GM12878 (cell line): Measurements from ENCODE around the gene MYOM3. TPM values are rescaled to one million over a fixed set of nuclear protein-coding genes. Genes with fewer than 3 reads are reported as not detected.

Experiments
- ATAC-seq: fragments of 200-7000 bp; cut with Tn5 transposase; 3 replicates; pipeline ENCODE4 v1.9.1; 2020; ENCODE audit warnings: mild to moderate bottlenecking, moderate library complexity
- BruUV-seq: library from RNA; stranded (reverse); fragments of 400-500 nt; replicated peaks from 2 replicates; lab custom pipeline; 2021; lab: Mats Ljungman, UMichigan
- CTCF ChIA-PET: fragments of 300-600 bp; sonication (Branson Sonifier 250); formaldehyde crosslinking; extraction: SDS; loops from one replicate; lab custom pipeline; 2021; ENCODE audit warnings: inconsistent platforms; lab: Yijun Ruan, JAX
- POLR2A ChIA-PET: fragments of 350-600 bp; formaldehyde crosslinking; extraction: SDS; loops from one replicate; lab custom pipeline; 2021; ENCODE audit warnings: inconsistent platforms; lab: Charles Lee
- RAD21 ChIA-PET: fragments of 300-600 bp; sonication (Branson Sonifier 250); formaldehyde crosslinking; loops from one replicate; lab custom pipeline; 2023; ENCODE audit warnings: antibody characterized with exemption; ENCODE audit not compliant: unreplicated experiment; lab: Charles Lee
- SMC1A ChIA-PET: fragments of 300-600 bp; sonication (Branson Sonifier 250); formaldehyde crosslinking; loops from one replicate; lab custom pipeline; 2023; ENCODE audit not compliant: unreplicated experiment, uncharacterized antibody; lab: Charles Lee
- DNase-seq: peaks from one replicate; pipeline ENCODE4 v3.0.0-alpha.2; 2011; ENCODE audit warnings: low read depth, low spot score
- FAIRE-seq: peaks from 3 replicates; lab custom pipeline; 2011; peaks lifted over from hg19 to GRCh38; lab: Jason Lieb, UNC
- H2AFZ ChIP-seq: 2 replicates; pipeline ENCODE4 v1.6.0; 2011; ENCODE audit warnings: low read depth, low read length, control low read depth; ENCODE audit not compliant: control insufficient read depth
- H3K27ac ChIP-seq: 2 replicates; pipeline ENCODE4 v1.5.1; 2011; ENCODE audit warnings: control low read depth; ENCODE audit not compliant: control insufficient read depth, insufficient read depth
- H3K27me3 ChIP-seq, 2 experiments: replicated peaks in 1 of 2; 2 replicates each; pipeline versions ENCODE4 v1.6.0 to v1.6.1; 2011; ENCODE audit warnings: low read length in 1 of 2; ENCODE audit not compliant: control insufficient read depth in 2 of 2, insufficient read depth in 2 of 2
- H3K36me3 ChIP-seq, 2 experiments: 2 replicates each; pipeline ENCODE4 v1.5.1; 2011; ENCODE audit warnings: low read length in 1 of 2; ENCODE audit not compliant: control insufficient read depth in 2 of 2, insufficient read depth in 2 of 2
- H3K4me1 ChIP-seq: 2 replicates; pipeline ENCODE4 v1.6.1; 2011; ENCODE audit warnings: mild to moderate bottlenecking, low read length, moderate library complexity, mixed read lengths; ENCODE audit not compliant: control insufficient read depth, insufficient read depth
- H3K4me2 ChIP-seq: 2 replicates; pipeline ENCODE4 v1.6.0; 2011; ENCODE audit warnings: control low read depth; ENCODE audit not compliant: control insufficient read depth, insufficient read depth
- H3K4me3 ChIP-seq: fragments of 200-600 bp; sonication (generic); 2 replicates; pipeline ENCODE4 v1.5.1; 2016
- H3K79me2 ChIP-seq: 2 replicates; pipeline ENCODE4 v1.6.0; 2011; ENCODE audit warnings: low read length; ENCODE audit not compliant: control insufficient read depth, insufficient read depth
- H3K9ac ChIP-seq: 2 replicates; pipeline ENCODE4 v1.8.0; 2011; ENCODE audit warnings: low read length, control low read depth, mixed read lengths; ENCODE audit not compliant: control insufficient read depth, insufficient read depth
- H3K9me3 ChIP-seq: replicated peaks from 3 replicates; pipeline ENCODE4 v1.5.1; 2011; ENCODE audit warnings: mild to moderate bottlenecking, low read length; ENCODE audit not compliant: control insufficient read depth, insufficient read depth
- H4K20me1 ChIP-seq: 2 replicates; pipeline ENCODE4 v1.6.0; 2011; ENCODE audit not compliant: control insufficient read depth, insufficient read depth
- CHD2 ChIP-seq: IDR thresholded peaks from 2 replicates; pipeline ENCODE4 v1.6.1; 2011; ENCODE audit warnings: low read depth, low read length, improper control_type of control experiment, borderline replicate concordance
- ETV6 ChIP-seq, 2 experiments: fragments of 450-650 bp in 1 of 2; IDR thresholded peaks in 1 of 2; conservative IDR thresholded peaks in 1 of 2; 2 replicates each; pipeline ENCODE4 v1.6.1; 2014; ENCODE audit warnings: antibody characterized with exemption in 1 of 2, borderline replicate concordance in 1 of 2, low read depth in 1 of 2, mild to moderate bottlenecking in 1 of 2, moderate library complexity in 1 of 2
- HDAC2 ChIP-seq: fragments of 200-600 bp; sonication (generic); IDR thresholded peaks from 2 replicates; pipeline ENCODE4 v1.6.1; 2017
- IRF5 ChIP-seq: fragments of 450-650 bp; IDR thresholded peaks from 2 replicates; pipeline ENCODE4 v1.6.1; 2017; ENCODE audit warnings: borderline replicate concordance
- MAX ChIP-seq: IDR thresholded peaks from 2 replicates; pipeline ENCODE4 v1.6.1; 2012; ENCODE audit warnings: low read depth, low read length, improper control_type of control experiment
- MEF2B ChIP-seq: fragments of 450-650 bp; IDR thresholded peaks from 2 replicates; pipeline ENCODE4 v1.6.1; 2018; ENCODE audit warnings: mild to moderate bottlenecking, moderate library complexity; ENCODE audit not compliant: partially characterized antibody, poor library complexity, severe bottlenecking
- MTA2 ChIP-seq: fragments of 450-650 bp; IDR thresholded peaks from 2 replicates; pipeline ENCODE4 v1.6.1; 2016; ENCODE audit warnings: low read depth, mild to moderate bottlenecking, moderate library complexity
- NFYB ChIP-seq: IDR thresholded peaks from 2 replicates; pipeline ENCODE4 v1.6.1; 2011; ENCODE audit warnings: low read depth, mild to moderate bottlenecking, low read length, improper control_type of control experiment, moderate library complexity; ENCODE audit not compliant: insufficient read depth
- ZNF207 ChIP-seq: fragments of 450-650 bp; IDR thresholded peaks from 2 replicates; pipeline ENCODE4 v1.6.1; 2014; ENCODE audit warnings: antibody characterized with exemption, mild to moderate bottlenecking, borderline replicate concordance
- ZNF24 ChIP-seq: fragments of 450-650 bp; IDR thresholded peaks from 2 replicates; pipeline ENCODE4 v1.6.1; 2017; ENCODE audit warnings: antibody characterized with exemption, mild to moderate bottlenecking
- WGBS: methylation state at CpG from one replicate; pipeline ENCODE4 v1.1.6; 2016; ENCODE audit warnings: low lambda C conversion rate; ENCODE audit not compliant: insufficient replicate concordance, insufficient coverage; ENCODE audit errors: missing lambda C conversion rate; 5-methylcytosine and 5-hydroxymethylcytosine counted together
- in situ Hi-C: fragments of 300-500 bp; cut with MboI; formaldehyde crosslinking; loops from 9 replicates; pipeline ENCODE4 v1.14.3; 2018; ENCODE audit warnings: mixed read lengths
- intact Hi-C: fragments of 100-400 bp; cut with micrococcal nuclease; formaldehyde crosslinking; loops from one replicate; pipeline ENCODE4 v1.14.2; 2022; ENCODE audit not compliant: unreplicated experiment
- polyA plus RNA-seq, 11 experiments: library from polyadenylated mRNA; depleted of rRNA in 4 of 11; unstranded in 6 of 11; stranded (reverse) in 5 of 11; fragments of >200 nt; fragmentation: Nextera tagmentation in 4 of 11; fragmentation: Illumina TruSeq in 1 of 11; extraction: Ambion mirVana in 4 of 11; extraction: Trizol in 1 of 11; gene quantifications; 1 replicate in 1 of 11; 2 replicates in 10 of 11; pipeline versions ENCODE4 v1.2.1 to v1.2.3, GENCODE V29; 2011 to 2016; ENCODE audit warnings: inconsistent platforms in 2 of 11, missing spikeins in 2 of 11, low read depth in 1 of 11
- total RNA-seq, 4 experiments: library from RNA; depleted of rRNA in 3 of 4; stranded (reverse); fragments of >200 nt in 3 of 4; fragmentation: Illumina TruSeq in 1 of 4; extraction: Trizol in 1 of 4; gene quantifications; 2 replicates each; pipeline versions ENCODE4 v1.2.1 to v1.2.3, GENCODE V29; 2013 to 2021
- TF ChIP-seq, protein P1 (sequence below): fragments of 450-650 bp; formaldehyde crosslinking; IDR thresholded peaks from 2 replicates; pipeline ENCODE4 v1.4.0; 2022; ENCODE audit warnings: mild to moderate bottlenecking, moderate library complexity

MYOM3 gene
- total and polyA plus RNA-seq, 10 of the 15 experiments (the other 5 are each of a cell fraction or from before 2014, with no cell fraction given) = 0.06 TPM; not detected in 9

DNA sequence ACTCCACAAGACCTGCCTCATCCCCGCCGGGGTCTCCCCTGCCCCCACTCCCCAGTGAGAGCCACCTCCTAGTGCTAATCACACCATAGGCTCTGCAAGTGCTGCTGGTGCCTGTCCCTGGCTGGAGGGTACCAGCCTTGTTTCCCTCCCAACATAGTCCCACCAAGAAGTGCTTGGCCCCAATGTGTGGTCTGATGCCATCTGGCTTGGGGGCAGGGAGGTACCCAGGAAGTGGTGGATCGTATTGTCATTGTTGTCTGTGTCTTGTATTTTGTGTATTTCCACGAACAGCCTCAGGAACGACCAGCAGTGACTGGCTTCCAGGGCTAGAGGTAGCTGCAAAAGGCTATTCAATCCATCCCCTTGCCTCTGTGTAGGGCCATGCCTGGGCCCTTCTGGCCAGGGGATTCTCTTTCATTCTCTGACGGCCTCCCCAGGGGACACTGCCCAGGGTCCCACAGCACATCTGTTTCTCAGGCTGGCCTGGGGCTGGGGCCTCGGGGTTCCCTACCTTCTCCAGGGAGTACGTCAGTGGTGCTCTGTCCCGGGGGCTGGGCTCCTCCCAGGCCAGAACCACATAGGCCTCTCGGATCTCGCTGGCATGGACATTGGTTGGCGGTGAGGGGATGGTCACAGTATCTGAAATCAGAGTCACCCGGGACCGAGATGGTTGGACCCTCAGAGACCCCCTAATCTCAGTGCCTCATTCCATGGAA, 22.8 kb downstream of the MYOM3 start:
- Histone ChIP-seq H3K79me2 (no peaks in the 10 kb centered on the region), H3K36me3 (no peaks in the 10 kb centered on the region), H3K9me3 (no peaks in the 10 kb centered on the region), H3K27me3 (peaks cover 0 to 6% of the 10 kb centered on the region in 2 experiments; a peak in 2 of 4 replicates), H2AFZ (no peak overlapping the region), H3K4me1 (no peaks in the 10 kb centered on the region), H3K27ac (no peak overlapping the region), H3K4me3 (no peak overlapping the region), H4K20me1 (no peaks in the 10 kb centered on the region), H3K9ac (no peak overlapping the region), H3K4me2 (no peak overlapping the region)
- RAD21 ChIA-PET = no interaction called here
- in situ Hi-C loops (no loop called here), intact Hi-C loops (no loop called here)
- SMC1A ChIA-PET = no interaction called here
- ATAC-seq = no peak
- WGBS = 20% methylated on average over 14 of the region's 14 CpGs
- CTCF ChIA-PET = no interaction called here
- TF ChIP-seq ZNF207 = no peak
- no TSS peak for BruUV-seq
- no peak for DNase-seq
- FAIRE-seq = no peak
- POLR2A ChIA-PET = no interaction called here

- H3K4me1 ChIP-seq = no peaks in the 10 kb centered on the region
- FAIRE-seq = no peak
- no peak for ATAC-seq
- H3K36me3 ChIP-seq = no peaks in the 10 kb centered on the region
- no TSS peak for BruUV-seq
- no peak overlapping the region for H3K27ac ChIP-seq
- H2AFZ ChIP-seq = no peak overlapping the region
- ChIA-PET CTCF (interaction anchor here (0.6 kb wide), 1 partner anchor 1866 kb away, joined by 3 read pairs; no protein-coding TSS in a partner anchor), SMC1A (no interaction called here), POLR2A (no interaction called here), RAD21 (no interaction called here)
- H3K9me3 ChIP-seq = no peaks in the 10 kb centered on the region
- H3K4me3 ChIP-seq = no peak overlapping the region
- H3K9ac ChIP-seq = no peak overlapping the region
- WGBS = 50% methylated on average over 15 of the region's 16 CpGs
- no peaks in the 10 kb centered on the region for H4K20me1 ChIP-seq
- peaks cover 0 to 6% of the 10 kb centered on the region in 2 experiments; a peak in 2 of 4 replicates for H3K27me3 ChIP-seq
- intact Hi-C loops = no loop called here
- no peak overlapping the region for H3K4me2 ChIP-seq
- in situ Hi-C loops = no loop called here
- H3K79me2 ChIP-seq = no peaks in the 10 kb centered on the region
- DNase-seq = no peak
- TF ChIP-seq ZNF24 = no peak
- no peak for TF ChIP-seq MTA2
- TF ChIP-seq IRF5 = no peak
- no peak for TF ChIP-seq HDAC2
- TF ChIP-seq NFYB = no peak
- TF ChIP-seq MAX = no peak
- TF ChIP-seq, protein P1, sequence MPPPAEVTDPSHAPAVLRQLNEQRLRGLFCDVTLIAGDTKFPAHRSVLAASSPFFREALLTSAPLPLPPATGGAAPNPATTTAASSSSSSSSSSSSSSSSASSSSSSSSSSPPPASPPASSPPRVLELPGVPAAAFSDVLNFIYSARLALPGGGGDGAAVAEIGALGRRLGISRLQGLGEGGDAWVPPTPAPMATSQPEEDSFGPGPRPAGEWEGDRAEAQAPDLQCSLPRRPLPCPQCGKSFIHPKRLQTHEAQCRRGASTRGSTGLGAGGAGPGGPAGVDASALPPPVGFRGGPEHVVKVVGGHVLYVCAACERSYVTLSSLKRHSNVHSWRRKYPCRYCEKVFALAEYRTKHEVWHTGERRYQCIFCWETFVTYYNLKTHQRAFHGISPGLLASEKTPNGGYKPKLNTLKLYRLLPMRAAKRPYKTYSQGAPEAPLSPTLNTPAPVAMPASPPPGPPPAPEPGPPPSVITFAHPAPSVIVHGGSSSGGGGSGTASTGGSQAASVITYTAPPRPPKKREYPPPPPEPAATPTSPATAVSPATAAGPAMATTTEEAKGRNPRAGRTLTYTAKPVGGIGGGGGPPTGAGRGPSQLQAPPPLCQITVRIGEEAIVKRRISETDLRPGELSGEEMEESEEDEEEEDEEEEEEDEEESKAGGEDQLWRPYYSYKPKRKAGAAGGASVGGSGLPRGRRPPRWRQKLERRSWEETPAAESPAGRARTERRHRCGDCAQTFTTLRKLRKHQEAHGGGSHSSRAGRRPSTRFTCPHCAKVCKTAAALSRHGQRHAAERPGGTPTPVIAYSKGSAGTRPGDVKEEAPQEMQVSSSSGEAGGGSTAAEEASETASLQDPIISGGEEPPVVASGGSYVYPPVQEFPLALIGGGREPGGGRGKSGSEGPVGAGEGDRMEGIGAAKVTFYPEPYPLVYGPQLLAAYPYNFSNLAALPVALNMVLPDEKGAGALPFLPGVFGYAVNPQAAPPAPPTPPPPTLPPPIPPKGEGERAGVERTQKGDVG (CRISPR knock-in tag) = no peak
- TF ChIP-seq ZNF207 = no peak
- no peak for TF ChIP-seq CHD2
- TF ChIP-seq MEF2B = no peak
- TF ChIP-seq ETV6 (conservative IDR thresholded peaks at IDR 0.05 in 1 of 2, IDR thresholded peaks at IDR 0.05 in 1 of 2; ENCODE audit: borderline replicate concordance in 1 of 2, low read depth in 1 of 2) = no peak
Measured at GRCh38 chr1:24086466-24086865, 25.5 kb downstream of the MYOM3 start.
